DMS153 treated with DMSO at 0.1 percent for 48 hours (cell line): Measurements from ENCODE around the gene KRT33B.
"Not testable (repeated sequence)": the region's sequence is repeated elsewhere in the genome, so short reads cannot be mapped to it uniquely, and the experiment has no call there.

Source experiments
- DNase-seq: peaks from one replicate; lab custom pipeline; 2025; ENCODE audit not compliant: unreplicated experiment; lab: John Stamatoyannopoulos, UW

Gene KRT33B

GRCh38 chr17:41394254-41394996 is 24.8 kb upstream of the KRT33B start:
- DNase-seq = no peak

- DNase-seq = no peak
Observed at GRCh38 chr17:41393826-41394225, 24.2 kb upstream of the KRT33B start.

GRCh38 chr17:41393294-41393693 is 23.7 kb upstream of the KRT33B start:
- DNase-seq = no peak

- no peak for DNase-seq
Observed at GRCh38 chr17:41392278-41392677, 22.7 kb upstream of the KRT33B start.

GRCh38 chr17:41391535-41391934 is 21.9 kb upstream of the KRT33B start:
- no peak for DNase-seq

GRCh38 chr17:41390411-41390938 is 20.9 kb upstream of the KRT33B start:
- no peak for DNase-seq

GRCh38 chr17:41387670-41388069 is 18.1 kb upstream of the KRT33B start:
- no peak for DNase-seq

- no peak for DNase-seq
Observed at GRCh38 chr17:41386227-41386626, 16.6 kb upstream of the KRT33B start.

- no peak for DNase-seq
Observed at GRCh38 chr17:41383690-41384089, 14.1 kb upstream of the KRT33B start.

GRCh38 chr17:41382394-41382793 is 12.8 kb upstream of the KRT33B start:
- DNase-seq = no peak

GRCh38 chr17:41381943-41382342 is 12.3 kb upstream of the KRT33B start, which contains the start of gene KRT34:
TSS of gene KRT34 (minus strand) at chr17:41382306. CDS start at chr17:41382246, 60 bp downstream.
- DNase-seq = not testable (repeated sequence)

- DNase-seq = not testable (repeated sequence)
Observed at GRCh38 chr17:41380091-41380490, 10.5 kb upstream of the KRT33B start.

- DNase-seq = no peak
Observed at GRCh38 chr17:41377546-41377945, 7.9 kb upstream of the KRT33B start.

GRCh38 chr17:41369023-41369422 is 590 bp downstream of the KRT33B start:
- DNase-seq = no peak

GRCh38 chr17:41367426-41368075 is 2.1 kb downstream of the KRT33B start:
- DNase-seq = no peak

GRCh38 chr17:41366070-41366469 is 3.5 kb downstream of the KRT33B start:
- DNase-seq = no peak

- no peak for DNase-seq
Observed at GRCh38 chr17:41363881-41364280, 5.7 kb downstream of the KRT33B start.

GRCh38 chr17:41360296-41360995 is 9.2 kb downstream of the KRT33B start:
- DNase-seq = no peak

GRCh38 chr17:41354536-41354935 is 15.1 kb downstream of the KRT33B start:
- DNase-seq = no peak

GRCh38 chr17:41352597-41353366 is 16.8 kb downstream of the KRT33B start:
- no peak for DNase-seq

GRCh38 chr17:41351177-41351576 is 18.4 kb downstream of the KRT33B start:
- DNase-seq = no peak
